Panc1 (cell line): ENCODE measurements around the gene GREM1. TPM values are rescaled to one million over a fixed set of nuclear protein-coding genes. Genes with fewer than 3 reads are reported as not detected.

Source experiments
- ATAC-seq: fragments of 200-7000 bp; cut with Tn5 transposase; 2 replicates; pipeline ENCODE4 v1.9.1; 2020; ENCODE audit warnings: mild to moderate bottlenecking, moderate library complexity
- BruUV-seq: library from RNA; stranded (reverse); fragments of 400-500 nt; replicated peaks from 2 replicates; lab custom pipeline; 2021; lab: Mats Ljungman, UMichigan
- CTCF ChIA-PET: fragments of 300-600 bp; sonication (Branson Sonifier 250); formaldehyde crosslinking; loops from one replicate; lab custom pipeline; 2022; ENCODE audit warnings: antibody characterized with exemption; lab: Charles Lee
- POLR2A ChIA-PET: fragments of 300-600 bp; sonication (Branson Sonifier 250); formaldehyde crosslinking; loops from one replicate; lab custom pipeline; 2022; ENCODE audit warnings: antibody characterized with exemption; lab: Charles Lee
- DNase-seq: peaks from one replicate; pipeline ENCODE4 v3.0.0-alpha.2; 2010; ENCODE audit warnings: low read depth, low spot score
- H3K27ac ChIP-seq: 2 replicates; pipeline ENCODE4 v1.5.1; 2011; ENCODE audit warnings: mild to moderate bottlenecking, low read length, inconsistent platforms
- H3K27me3 ChIP-seq: fragments of 200-500 bp; sonication (Bioruptor generic); 2 replicates; pipeline ENCODE4 v1.6.0; 2014; ENCODE audit warnings: low read length, inconsistent platforms; ENCODE audit not compliant: control insufficient read depth, insufficient read depth
- H3K36me3 ChIP-seq: fragments of 200-500 bp; sonication (Bioruptor generic); 2 replicates; pipeline ENCODE4 v1.5.1; 2014; ENCODE audit warnings: inconsistent platforms, mild to moderate bottlenecking, low read length, moderate library complexity; ENCODE audit not compliant: control insufficient read depth, insufficient read depth
- H3K4me1 ChIP-seq: 2 replicates; pipeline ENCODE4 v1.5.1; 2011; ENCODE audit warnings: inconsistent platforms, mild to moderate bottlenecking, low read length, moderate library complexity; ENCODE audit not compliant: control insufficient read depth, insufficient read depth
- H3K4me3 ChIP-seq, 2 experiments: 2 replicates each; pipeline ENCODE4 v1.5.1; 2011 to 2012; ENCODE audit warnings: low read depth in 2 of 2, low read length in 2 of 2, mild to moderate bottlenecking in 2 of 2, inconsistent platforms in 1 of 2, moderate library complexity in 1 of 2
- H3K9me3 ChIP-seq: fragments of 200-500 bp; sonication (Bioruptor generic); 2 replicates; pipeline ENCODE4 v1.5.1; 2014; ENCODE audit warnings: low read depth, mild to moderate bottlenecking, inconsistent platforms, low read length, moderate library complexity; ENCODE audit not compliant: control insufficient read depth, insufficient read depth
- CTCF ChIP-seq: fragments of 450-650 bp; IDR thresholded peaks from 2 replicates; pipeline ENCODE4 v1.5.1; 2017; ENCODE audit warnings: mild to moderate bottlenecking
- POLR2AphosphoS5 ChIP-seq: IDR thresholded peaks from 2 replicates; pipeline ENCODE4 v1.6.1; 2012; ENCODE audit warnings: mild to moderate bottlenecking, low read depth, low read length, moderate library complexity
- REST ChIP-seq, 2 experiments: IDR thresholded peaks; 2 replicates each; pipeline ENCODE4 v1.6.1; 2011 to 2012; ENCODE audit warnings: low read depth in 2 of 2, control low read depth in 1 of 2, low read length in 1 of 2, mild to moderate bottlenecking in 1 of 2, moderate library complexity in 1 of 2; ENCODE audit not compliant: insufficient read depth in 1 of 2
- SIN3A ChIP-seq: IDR thresholded peaks from 2 replicates; pipeline ENCODE4 v1.6.1; 2012; ENCODE audit warnings: low read depth, mild to moderate bottlenecking, low read length, moderate library complexity, borderline replicate concordance; ENCODE audit not compliant: insufficient read depth
- TCF7L2 ChIP-seq: IDR thresholded peaks from 2 replicates; pipeline ENCODE4 v1.6.1; 2011; ENCODE audit warnings: mild to moderate bottlenecking, low read depth, low read length, inconsistent platforms
- in situ Hi-C: cut with HindIII; loops from 2 replicates; pipeline ENCODE4 v1.10.0; 2016; ENCODE audit warnings: low sequenced_read_pairs, low pct_unique_long_range_greater_than_20kb
- intact Hi-C: fragments of 100-400 bp; cut with micrococcal nuclease; formaldehyde crosslinking; loops from one replicate; pipeline ENCODE4 v1.10.0; 2022; ENCODE audit not compliant: unreplicated experiment
- total RNA-seq: library from RNA; stranded (reverse); gene quantifications from one replicate; pipeline ENCODE4 v1.2.1, GENCODE V29; 2021; ENCODE audit not compliant: unreplicated experiment

The GREM1 gene
- total RNA-seq, 1 experiment from 2014 or later: 0.41 TPM

DNA sequence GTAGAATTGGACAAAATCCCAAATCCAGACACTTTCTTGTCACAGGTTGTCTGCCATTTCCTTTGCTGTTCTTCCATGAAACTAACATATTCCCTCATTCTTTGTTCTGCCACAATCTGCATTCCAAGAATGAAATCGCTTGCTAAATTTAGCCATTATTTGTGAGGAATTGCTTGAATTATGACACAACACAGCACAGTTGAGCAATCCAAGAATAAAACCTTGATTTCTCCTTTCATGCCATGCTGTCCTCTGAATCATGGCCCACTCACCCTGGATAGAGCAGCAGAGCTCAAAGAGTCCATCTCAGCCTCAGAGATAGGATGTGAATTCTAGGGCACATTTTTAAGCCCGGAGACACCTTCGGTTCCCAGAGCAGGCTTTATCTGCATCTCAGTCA is 35.2 kb upstream of the GREM1 start:
- no TSS peak for BruUV-seq
- no peak for DNase-seq
- no peak for TF ChIP-seq SIN3A
- TF ChIP-seq CTCF: no peak
- no peak for TF ChIP-seq TCF7L2
- no peak for TF ChIP-seq POLR2AphosphoS5
- no peak for TF ChIP-seq REST (IDR thresholded peaks at IDR 0.05; ENCODE audit: insufficient read depth in 1 of 2, low read depth in 2 of 2, low read length in 1 of 2)
- Histone ChIP-seq H3K36me3 (no peaks in the 10 kb centered on the region), H3K27me3 (no peaks in the 10 kb centered on the region), H3K27ac (no peak overlapping the region), H3K4me1 (no peaks in the 10 kb centered on the region), H3K4me3 (no peak overlapping the region), H3K9me3 (no peaks in the 10 kb centered on the region)
- intact Hi-C loops (no loop called here), in situ Hi-C loops (no loop called here)
- POLR2A ChIA-PET: no interaction called here
- ATAC-seq: no peak
- CTCF ChIA-PET: no interaction called here

GRCh38 chr15:32682977-32683630 is 34.7 kb upstream of the GREM1 start:
- POLR2A ChIA-PET: no interaction called here
- in situ Hi-C loops: no loop called here
- no peak overlapping the region for H3K4me3 ChIP-seq
- CTCF ChIA-PET: no interaction called here
- intact Hi-C loops: no loop called here
- no peak for TF ChIP-seq TCF7L2
- TF ChIP-seq POLR2AphosphoS5: no peak
- TF ChIP-seq CTCF: no peak
- no peak for TF ChIP-seq REST (IDR thresholded peaks at IDR 0.05; ENCODE audit: insufficient read depth in 1 of 2, low read depth in 2 of 2, low read length in 1 of 2)
- no peak for TF ChIP-seq SIN3A
- no peaks in the 10 kb centered on the region for H3K27me3 ChIP-seq
- DNase-seq: no peak
- no peak for ATAC-seq
- no peaks in the 10 kb centered on the region for H3K36me3 ChIP-seq
- H3K27ac ChIP-seq: no peak overlapping the region
- H3K4me1 ChIP-seq: no peaks in the 10 kb centered on the region
- BruUV-seq: no TSS peak
- no peaks in the 10 kb centered on the region for H3K9me3 ChIP-seq
